ENCODE measurements around the gene ENOX1.

The ENOX1 gene

DNA sequence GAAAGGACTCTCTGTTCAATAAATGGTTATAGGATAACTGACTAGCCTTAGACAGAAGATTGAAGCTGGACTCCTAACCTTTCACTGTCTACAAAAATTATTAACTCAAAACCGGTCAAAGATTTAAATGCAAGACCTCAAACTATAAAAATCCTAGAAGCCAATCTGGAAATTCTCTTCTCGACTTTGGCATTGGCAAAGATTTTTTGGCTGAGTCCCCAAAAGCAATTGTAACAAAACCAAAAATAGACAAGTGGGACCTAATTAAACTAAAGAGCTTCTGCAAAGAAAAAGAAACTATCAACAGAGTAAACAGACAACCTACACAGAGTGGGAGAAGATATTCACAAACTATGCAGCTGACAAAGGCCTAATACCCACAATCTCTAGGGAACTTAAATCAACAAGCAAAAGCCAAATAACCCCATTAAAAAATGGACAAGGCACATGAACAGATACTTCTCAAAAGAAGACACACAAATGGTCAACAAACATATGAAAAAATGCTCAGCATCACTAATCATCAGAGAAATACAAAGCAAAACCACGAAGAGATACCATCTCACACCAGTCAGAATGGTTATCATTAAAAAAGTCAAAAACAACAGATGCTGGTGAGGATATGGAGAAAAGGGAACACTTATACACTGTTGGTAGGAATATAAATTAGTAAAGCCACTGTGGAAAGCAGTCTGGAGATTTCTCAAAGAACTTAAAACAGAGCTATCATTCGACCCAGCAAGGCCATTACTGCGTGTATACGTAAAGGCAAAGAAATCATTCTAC is 497.1 kb downstream of the ENOX1 start:
- no peak for DNase-seq (ENCODE audit: low read depth in 2 of 2)

DNA sequence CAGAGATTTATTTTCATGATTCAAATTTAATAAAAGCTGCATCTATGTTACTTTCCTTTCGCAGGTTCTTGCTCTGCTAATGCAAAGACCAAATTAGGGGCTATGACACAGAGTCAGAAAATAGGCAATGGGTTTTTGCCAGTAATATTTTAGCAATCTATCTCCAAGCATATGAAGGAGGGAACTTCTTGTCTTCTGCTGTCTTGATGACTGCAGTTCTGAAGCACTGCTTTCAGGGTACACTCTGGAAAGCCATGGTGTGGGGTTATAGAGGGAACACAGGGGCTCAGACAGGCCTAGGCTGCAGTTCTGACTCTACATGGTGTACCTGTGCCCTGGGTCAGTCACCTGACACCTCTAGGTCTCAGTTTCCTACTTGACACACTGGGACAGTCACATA is 500.0 kb downstream of the ENOX1 start:
- DNase-seq (ENCODE audit: low read depth in 2 of 2), result no peak

DNA sequence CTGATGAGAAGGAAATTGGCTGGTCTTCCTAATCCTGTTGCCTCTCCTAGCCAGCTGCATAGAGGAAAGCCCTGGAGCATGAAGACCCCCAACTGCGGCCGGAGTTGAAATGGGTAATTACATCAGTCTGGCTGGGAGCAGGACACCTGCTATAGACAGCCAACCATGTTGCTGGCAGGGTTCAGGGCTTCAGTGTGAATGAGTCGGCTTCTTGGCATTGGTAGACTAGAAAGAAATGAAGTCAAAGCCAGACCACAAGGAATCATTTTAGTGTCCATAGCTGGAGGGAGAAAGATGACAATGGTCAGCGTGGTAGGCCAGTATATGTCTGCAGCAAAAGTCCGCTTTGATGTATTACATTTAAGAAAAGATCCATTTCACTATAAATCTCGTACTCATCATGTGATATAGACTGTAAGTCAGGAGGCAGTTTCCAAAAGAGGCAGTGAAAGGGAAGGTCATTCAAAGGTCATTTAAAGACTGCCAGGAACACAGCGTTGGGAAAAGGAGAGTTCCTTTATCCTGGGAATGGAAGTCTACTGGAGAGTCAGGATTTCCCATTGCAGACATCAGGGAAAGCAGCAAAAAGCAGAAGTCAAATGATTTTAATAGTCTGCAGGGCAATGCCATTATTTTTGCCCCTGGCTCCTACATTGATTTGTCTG is 500.7 kb downstream of the ENOX1 start:
- DNase-seq (ENCODE audit: low read depth in 2 of 2), result no peak

DNA sequence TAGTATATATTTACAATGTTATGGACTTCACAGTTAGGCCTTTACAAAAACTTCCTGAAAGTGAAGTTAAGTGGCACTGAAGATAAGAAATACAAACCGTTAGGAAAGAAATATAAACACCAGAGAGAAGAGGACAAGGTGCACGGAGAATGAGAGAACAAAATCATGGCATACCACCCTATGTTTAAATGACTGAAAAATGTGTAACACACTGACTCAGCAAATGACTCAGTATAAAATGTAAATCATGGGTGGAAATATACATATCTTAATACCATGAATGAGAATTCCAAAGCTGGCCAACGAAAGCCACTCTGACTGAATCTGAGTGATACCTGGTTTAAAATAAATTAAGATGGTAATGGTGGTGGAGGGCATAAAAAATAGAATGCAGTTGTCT is 502.6 kb downstream of the ENOX1 start:
- DNase-seq (ENCODE audit: low read depth in 2 of 2), result no peak

DNA sequence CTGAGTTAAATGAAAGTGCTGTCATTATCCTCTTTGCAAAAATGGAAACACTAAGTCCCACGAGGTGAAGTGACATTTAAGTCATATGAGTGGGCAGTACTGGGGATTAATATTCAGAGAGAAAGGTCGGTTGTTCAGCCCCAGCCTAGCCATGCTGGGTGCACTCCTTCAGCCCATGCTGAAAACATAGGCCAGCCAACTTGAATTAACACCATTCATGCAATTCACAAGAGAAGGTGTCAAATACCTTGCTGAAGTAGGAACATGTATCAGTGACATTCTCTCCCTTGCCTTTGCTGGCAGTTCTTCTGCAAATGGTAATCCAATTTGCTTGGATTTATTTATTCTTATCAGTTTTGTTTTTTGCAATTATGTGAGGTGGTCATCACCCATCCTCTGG is 507.1 kb downstream of the ENOX1 start:
- DNase-seq (ENCODE audit: low read depth in 2 of 2), result no peak

DNA sequence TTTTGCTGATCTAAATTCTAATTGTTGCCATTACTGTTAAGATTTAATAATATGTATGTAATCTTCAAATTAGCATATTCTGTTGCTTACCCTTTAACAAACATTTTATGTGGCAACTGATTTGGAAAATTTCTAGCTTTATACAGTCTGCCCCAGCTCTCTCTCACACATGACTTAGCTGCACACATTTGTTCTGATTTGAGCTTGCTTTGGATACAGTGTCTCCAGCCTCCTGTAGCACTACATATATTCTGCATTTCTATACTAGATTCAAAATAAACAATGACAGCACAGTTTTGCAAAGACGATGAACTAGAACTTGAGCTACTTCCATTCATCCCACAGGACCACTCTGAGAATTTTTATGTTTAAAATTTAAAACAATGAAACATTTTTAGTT is 508.6 kb downstream of the ENOX1 start:
- no peak for DNase-seq (ENCODE audit: low read depth in 2 of 2)

DNA sequence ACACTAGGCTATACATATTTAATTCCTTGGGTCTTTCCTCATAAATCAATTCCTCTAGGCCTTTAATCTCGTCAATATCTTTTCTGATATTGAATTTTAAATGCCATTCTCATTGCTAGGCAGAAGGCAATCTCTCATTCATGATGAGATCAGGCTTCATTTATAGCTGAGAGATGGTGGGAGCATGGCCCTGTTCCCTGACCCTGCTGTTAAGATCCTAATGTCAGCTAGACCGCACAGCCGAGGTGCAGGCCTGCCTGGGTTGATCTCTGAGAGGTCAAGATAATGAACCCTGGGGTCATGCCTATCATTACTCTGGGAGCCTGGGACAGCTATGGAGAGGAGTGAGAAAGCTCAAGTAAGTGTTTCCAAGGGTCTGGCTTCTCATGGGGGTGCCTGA is 509.6 kb downstream of the ENOX1 start:
- no peak for DNase-seq (ENCODE audit: low read depth in 2 of 2)

DNA sequence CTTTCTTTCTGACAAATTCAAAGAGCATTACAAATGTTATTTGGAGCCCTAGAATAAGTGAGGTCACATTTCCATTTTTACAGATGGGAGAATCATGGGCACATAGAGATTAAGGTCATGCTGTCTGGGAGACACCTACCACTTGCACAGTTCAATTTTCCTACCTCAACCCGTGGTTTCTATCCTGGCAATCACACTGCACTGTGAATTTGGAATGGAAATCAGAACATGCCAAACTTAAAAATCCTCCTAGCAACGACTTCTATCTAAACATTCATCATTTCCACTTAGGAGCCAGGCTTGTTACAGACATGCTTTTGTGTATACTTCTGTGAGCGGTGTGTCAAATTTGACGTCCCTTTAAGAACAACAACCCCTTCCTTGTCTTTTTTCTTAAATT is 511.9 kb downstream of the ENOX1 start:
- no peak for DNase-seq (ENCODE audit: low read depth in 2 of 2)

DNA sequence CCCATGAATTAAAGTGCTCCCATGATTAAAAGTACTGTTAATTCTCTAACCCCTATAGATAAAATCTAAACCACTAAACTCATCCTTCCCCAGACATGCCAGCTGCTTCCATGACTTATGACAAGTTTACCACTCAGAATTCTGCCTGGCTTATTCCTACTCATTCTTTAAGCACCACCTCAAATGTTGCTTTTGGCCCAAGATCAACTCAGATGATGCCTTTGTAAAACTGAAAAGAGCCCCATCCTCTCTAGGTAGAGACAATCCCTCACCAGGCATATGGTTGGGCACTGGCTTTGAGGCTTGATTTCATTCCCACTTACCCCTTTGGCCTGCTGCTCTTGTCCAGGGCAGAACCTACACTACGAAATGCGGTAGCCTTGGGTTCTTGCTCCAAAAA is 513.4 kb downstream of the ENOX1 start:
- no peak for DNase-seq (ENCODE audit: low read depth in 2 of 2)

DNA sequence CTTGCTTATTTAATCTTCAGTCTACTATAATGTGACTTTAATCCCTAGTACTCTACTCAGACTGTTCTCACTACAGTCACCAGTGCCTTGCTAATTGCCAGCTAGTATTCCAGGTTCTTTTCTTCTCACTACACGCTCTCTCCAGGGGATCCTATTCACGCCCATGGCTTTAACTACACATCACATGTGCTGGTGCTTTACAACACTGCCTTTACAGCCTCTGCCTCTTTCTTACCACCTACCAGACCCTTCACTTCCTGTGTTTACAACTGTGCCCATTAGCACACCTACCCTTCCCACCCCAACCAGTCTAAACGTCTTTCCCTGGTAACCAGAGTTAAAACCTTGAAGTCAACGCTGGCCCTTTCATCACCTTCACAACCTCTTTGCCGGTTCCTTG is 513.9 kb downstream of the ENOX1 start:
- no peak for DNase-seq (ENCODE audit: low read depth in 2 of 2)

DNA sequence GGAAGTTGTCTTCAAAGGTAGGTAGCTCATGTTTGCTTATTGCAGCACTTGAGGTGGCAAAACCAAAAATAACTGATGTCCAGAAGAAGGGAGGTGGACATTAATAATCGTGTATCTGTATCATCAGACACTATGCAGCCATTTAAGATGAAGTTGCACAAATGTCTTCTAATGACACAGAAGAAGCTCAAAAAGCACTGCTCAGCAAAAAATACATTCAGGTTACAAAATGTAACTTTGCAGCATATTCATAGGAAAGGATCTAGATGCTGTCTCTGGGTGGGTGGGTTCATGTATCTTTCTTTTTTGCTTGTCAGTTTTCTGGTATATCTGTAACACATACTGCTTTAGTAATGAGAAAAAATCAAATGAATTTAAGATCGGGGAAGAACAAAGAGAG is 515.6 kb downstream of the ENOX1 start:
- no peak for DNase-seq (ENCODE audit: low read depth in 2 of 2)

DNA sequence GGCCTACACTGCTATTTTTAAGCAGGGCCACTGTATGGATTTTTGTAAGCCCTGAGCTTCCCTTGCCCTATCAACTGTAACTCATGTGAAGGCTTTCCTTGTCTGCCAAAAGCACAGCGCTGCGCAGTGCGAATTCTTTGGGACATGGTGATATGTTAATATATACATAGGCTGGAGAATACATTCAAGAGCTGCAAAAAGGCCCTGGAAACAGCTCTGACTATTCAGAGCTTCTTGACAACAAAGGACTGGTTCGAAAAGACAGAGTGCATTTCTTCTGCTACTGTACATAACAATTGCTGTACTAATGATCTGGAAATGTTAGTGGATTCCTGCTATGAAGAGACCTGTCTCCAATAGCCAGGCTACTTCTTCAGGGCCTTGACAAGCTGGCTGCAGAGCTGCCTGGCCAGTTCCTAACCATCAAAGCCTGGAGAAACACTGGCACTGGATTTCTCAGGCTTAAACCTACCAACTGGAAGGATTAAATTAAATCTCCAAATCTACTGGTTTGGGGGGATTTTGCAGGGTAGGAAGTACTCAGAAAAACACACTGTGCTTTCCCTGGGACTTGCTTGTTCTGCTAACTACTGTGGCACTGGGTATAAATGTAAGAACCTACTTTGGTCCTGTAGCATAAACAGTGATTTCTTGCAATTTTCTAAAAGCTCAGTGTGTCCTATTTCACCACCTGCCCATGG is 516.5 kb downstream of the ENOX1 start:
- no peak for DNase-seq (ENCODE audit: low read depth in 2 of 2)

DNA sequence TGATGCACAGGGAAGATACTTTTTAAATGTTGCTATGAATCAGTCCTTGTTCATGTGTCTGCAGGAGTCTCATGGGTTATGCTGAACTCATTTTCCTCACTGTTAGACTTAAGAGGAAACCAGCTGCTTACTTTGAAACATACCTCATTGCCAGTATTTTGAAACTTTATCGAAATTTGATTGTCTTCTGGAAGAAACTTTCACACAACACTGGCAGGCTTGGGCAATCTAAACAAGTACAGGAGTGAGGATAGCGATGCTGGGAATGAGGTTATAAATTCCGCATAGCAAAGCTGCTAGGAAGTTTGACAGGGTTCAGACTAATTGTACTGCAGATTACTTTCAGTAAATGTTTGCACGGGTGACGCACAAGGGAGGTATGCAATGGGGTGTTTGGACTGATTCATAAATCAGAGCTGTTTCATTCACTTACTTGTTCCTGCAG is 517.7 kb downstream of the ENOX1 start:
- DNase-seq (ENCODE audit: low read depth in 2 of 2), result no peak

DNA sequence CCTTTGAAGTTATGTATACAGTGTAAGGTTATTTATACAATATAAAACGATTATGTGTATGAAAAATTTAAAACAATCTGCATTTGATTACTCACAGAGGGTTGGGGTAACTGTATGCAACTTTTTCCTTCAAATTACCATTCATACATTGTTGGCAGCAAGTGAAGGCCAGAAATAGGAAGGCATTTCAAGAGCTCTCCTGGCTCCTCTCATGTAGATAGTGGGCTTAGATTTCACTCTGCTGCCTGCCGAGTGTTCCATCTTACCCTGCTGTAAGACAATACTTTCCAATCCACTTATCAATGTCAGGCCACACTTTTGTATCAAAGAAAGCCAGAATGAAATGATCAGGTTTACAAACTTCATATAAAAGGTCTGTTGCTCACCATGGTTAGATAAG is 518.1 kb downstream of the ENOX1 start:
- no peak for DNase-seq (ENCODE audit: low read depth in 2 of 2)

DNA sequence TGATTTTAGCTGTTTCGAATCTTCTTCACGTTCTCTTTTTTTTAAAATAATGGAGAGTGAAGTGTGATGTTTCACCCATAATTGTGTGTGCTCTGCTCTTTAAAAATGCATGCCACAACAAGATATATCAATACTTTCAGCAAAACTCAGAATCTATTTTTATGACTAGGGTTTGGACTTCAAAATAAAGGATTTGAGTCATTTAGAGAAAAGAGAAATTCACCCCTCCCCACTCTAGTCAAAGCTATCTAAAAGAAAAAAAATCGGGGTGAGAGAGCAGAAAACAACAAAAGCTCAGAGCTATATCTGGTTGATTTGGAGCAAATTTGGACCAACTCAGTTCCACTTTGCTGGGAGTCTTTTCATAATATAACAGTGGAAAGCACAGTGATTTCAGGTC is 518.9 kb downstream of the ENOX1 start:
- no peak for DNase-seq (ENCODE audit: low read depth in 2 of 2)

DNA sequence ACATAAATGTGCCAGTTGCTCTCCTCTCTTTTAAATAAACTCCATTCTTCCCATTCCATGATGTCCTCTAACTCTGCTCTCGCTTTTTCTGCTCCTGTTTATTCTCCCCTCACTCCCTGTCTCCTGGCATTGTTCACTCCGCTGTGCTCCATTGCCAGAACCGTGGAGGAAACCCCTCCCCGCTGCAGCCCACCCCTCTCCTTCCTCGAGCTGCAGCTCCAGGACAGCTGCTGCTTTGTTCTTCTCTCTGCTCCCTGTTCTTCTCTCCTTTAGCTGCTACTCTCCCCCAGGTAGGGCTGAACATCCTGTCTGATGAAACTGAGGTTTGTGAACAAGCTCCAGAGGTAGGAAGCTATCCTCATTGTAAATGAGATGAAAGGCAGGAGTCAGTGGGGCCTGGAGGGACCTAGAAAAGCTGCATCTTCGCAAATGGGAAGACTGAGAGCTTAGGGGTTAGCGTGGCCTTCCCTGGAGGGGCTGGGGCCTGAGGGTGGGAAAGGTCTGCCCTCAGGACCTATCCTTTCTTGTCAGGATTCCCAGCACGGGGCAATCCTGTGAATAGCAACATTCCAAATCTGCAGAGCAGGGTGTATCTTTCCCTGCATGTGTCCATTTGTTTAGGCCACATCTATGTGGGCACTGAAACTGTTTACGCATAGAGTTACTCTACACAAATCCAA is 519.7 kb downstream of the ENOX1 start:
- DNase-seq (ENCODE audit: low read depth in 2 of 2), result no peak

DNA sequence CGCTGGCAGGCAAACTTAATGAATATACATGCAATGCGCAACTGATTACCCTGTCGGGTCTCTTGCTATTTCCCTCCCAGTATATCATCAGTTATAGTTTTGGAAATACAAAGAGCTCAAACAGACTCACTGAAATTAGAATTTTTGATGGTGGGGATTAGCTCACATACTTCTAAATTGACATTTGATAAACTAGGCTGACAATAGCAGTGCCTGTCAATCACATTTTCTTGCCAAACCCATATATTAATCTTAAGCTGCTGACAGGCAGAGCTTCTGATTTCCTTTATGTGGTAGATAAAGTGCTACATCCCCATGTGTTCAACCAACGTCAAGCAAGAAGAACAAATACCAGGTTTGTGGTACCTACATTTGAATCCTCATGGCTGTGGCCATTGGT is 521.7 kb downstream of the ENOX1 start:
- DNase-seq (ENCODE audit: low read depth in 2 of 2), result no peak

DNA sequence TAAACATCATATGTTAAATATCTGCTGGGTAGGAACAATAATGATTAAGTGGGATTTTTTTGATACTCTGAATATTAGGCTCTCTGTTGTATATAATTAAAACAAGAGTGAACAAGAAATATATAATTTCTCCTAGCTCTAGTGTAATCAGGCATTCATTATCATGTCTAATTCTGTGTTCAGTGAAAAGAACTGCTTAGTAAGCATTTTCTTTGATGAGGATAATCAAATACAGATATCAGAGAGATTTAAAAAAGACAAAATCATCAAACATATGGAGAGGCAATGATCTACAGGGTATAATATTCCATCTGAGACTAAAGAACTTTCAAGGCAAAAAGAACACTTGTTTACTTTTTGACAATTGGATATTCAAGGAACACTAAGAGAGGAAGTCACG is 522.3 kb downstream of the ENOX1 start:
- DNase-seq (ENCODE audit: low read depth in 2 of 2), result no peak

DNA sequence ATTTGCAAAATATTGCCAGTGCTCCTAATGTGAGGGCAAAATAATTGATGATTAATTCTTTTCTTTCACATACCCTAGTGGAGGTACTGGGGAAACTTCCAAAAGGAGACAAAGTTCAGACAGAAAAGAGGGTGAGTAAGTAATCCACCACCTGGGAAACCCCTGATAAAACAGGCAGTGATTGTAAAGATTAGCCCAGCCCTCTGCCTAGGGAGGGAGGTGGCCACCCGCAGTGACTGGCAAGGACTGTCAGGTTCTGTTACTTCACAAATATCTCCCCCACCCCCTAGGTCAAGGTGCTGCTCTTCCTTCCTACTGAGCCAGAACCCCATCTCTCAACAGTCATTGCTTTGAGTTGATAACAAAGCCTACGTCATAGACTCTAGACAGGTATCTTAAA is 523.7 kb downstream of the ENOX1 start:
- DNase-seq (ENCODE audit: low read depth in 2 of 2), result no peak

DNA sequence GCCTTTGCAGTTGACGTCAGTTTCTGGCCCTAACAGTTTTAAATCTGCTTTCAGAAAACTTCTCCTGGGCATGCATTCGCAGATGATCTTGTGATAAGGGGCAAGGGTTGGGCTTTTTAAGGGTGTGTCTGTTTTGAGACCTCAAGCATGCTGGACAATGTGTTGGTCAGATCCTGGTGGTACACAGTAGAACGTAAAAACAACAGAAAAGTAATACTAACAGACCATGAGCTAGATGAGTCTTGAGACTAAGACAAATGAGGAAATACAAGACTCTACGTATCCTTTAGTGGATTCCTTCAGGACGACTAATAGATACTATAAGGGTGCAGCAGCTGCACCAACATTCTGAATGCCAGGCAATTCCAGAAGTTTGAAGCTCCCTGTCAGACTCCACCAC is 525.8 kb downstream of the ENOX1 start:
- no peak for DNase-seq (ENCODE audit: low read depth in 2 of 2)

DNA sequence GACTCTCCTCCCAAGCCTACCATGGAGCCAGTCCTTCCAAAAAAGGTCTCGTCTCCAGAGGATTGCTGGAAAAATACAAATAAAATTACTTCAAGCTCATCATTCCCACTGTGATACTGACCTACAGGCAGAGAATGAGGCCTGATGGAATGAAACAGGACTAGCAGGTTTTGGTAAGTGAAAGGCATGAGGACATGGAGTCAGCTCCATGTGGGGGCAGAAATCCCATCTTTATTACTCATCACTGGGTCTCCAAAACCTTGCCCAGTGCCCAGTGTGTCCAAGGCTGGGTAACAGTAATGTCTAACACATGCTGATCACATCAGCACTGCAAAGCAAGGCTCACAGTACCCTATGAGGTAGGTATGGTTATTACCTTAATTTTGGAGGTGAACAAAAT is 528.0 kb downstream of the ENOX1 start:
- no peak for DNase-seq (ENCODE audit: low read depth in 2 of 2)

DNA sequence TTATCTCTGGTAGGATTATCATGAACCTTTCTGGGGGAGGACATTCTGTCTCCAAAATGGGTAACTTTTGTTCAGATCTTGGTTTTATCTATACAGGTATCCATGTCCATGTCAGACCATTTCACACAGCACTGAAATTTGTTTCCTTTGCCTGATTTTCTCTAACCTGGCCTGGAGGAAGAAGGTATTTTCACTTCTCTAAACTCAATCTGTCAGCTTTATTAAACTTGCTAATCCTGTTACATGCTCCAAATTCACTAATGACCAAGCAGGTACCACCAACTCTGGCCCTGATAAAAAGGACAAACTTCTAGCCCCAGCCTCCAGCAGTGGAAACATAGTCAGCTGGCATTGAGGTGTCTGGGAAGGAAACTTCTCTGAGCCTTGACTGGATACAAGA is 529.0 kb downstream of the ENOX1 start:
- DNase-seq (ENCODE audit: low read depth in 2 of 2), result no peak

Measured in activated CD4-positive, alpha-beta T cell treated with anti-CD3 and anti-CD28 coated beads for 24 hours (primary cell).